HG02678 (cell line): Measurements from ENCODE around the gene SH2B3.

ENCODE experiments used
- ATAC-seq: cut with Tn5 transposase; IDR thresholded peaks from one replicate; pipeline ENCODE4 v1.9.1; 2021; ENCODE audit warnings: mild to moderate bottlenecking, moderate library complexity; ENCODE audit not compliant: unreplicated experiment

SH2B3 gene

DNA sequence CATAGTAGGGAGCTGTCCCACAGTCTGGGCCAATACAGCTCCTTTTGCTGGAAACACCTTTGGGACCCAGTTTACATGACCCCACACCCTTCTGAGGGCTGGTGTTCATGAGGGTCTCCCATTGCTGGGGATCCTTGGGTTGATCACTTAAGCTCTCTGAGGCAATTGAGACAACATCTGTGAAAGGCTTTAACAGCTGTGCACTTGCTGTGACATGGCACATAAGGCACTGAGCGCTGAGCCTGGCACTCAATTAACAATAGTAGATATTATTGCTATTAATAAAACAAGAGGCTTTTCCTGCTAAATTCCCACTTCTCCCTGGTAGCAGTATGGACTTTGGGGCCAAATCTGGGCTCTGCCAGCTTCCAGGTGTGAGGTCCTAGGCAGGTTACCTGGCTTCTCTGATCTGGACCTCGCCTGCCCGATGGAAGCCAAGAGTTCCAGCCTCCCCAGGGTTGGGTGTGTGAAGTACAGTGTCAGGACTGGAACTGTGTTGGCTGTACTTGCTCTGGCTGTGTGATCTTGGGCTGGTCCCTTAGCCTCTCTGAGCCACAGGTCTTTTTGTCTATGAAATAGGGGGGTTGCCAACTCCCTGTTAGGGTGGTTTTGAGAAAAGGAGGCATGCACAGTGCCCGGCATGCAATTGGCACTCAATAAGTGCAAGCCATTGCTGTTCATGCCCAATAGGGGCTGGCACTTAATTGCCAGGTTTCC lies 3.1 kb downstream of the SH2B3 start:
- no peak for ATAC-seq

DNA sequence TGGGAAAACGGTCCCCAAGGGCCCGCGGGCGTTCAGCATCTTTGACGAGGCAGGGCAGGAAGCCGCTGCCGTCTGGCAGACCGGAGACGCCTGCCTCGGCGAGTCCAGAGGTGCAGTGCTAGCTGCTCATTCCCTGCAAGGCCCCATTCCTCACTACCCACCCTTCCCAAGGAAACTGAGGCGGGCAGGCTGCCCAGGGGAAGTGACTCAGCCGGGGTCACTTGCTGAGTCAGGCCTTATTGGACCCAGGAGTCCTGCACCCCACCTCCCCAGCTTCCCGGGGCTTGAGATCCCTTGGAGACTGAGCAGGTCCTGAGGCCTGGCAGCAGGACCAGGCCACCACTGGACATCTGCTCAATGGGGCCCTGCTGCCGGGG lies 3.7 kb downstream of the SH2B3 start:
- ATAC-seq = no peak

DNA sequence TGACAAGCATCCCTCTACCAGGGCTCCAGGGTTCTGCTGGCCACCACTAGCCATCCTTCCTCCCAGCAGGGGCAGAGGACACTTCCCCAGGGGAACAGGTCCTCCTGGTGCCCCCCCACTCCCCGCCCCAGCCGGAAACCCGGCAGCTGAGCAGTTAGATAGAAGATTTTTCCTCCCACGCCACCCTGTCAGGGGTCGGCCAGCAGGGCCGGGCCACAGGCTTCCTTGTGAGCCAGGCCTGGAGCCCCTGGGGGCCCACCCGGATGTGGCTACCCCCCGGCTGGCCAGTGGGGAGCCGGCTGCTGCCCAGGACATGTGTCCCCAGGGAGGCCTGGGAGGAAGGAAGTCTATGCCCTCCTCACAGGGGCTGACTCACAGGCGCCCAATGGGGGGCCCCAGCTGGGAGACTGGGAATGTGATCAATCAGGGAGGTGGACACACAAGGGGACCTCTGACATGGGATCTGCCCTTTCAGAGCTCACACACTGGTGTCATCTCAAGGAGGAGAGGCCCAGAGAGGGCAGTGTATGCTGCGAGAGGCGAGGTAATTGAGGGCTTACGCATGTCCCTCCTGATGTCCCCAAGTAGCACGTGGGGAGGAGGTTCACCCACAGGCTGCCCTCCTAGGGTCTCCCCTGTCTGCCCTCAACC lies 4.2 kb downstream of the SH2B3 start:
- ATAC-seq = no peak

DNA sequence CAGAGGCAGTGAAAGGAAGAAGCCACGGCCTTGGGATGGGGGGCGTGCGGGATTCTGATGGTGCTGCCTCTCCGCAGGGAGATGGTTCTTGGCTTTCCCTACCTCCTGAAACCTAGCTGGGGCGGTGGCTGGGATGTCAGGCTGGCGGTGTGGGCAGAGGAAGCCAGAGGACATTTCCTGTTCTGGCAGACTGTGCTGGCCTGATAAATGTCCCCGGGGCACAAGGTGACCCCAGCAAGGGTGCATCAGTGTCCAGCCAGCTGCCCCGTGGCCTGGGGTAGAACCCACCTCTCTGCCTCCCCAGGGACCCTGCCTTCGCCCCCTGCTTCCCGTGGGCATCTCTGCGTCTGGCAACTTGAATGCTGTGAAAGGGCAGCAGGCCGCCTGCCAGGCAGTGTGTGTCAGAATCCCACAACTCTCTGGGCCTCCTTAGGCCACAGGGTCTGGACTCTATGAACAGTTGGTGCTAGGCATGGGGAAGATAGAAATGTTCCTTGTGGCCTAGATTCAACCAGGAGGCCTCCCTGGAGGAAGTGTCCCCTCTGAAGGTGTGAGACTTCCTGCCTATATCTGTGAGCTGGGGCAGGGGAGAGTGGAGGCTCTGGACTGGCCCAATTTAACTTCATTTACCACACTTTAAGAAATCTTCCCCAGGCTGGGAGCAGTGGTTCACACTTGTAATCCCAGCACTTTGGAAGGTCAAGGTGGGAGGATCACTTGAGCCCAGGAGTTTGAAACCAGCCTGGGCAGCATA lies 4.9 kb downstream of the SH2B3 start:
- no peak for ATAC-seq

DNA sequence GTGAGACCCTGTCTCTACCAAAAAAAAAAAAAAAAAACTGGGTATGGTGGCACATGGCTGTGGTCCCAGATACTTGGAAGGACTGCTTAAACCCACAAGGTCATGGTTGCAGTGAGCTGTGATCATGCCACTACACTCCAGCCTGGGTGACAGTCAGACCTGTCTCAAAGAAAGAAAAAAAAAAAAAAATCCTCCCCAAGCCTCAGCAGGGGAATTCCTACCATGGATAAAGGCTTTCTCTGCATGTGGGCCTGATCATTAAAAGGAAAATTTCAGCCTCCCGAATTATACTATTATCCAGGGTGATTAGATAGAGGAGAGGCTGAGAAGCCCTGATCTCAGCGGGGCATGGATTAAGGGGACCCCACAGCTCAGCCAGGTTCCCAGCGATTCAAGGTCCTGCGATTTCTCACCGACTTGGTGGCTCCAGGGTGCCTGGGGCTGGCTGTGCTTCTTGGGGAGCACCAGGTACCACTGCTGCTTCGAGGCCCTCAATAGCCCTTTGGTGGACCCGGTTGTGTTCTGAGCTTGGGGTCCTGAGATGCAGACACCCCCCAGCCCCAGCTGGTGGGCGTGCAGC lies 5.6 kb downstream of the SH2B3 start:
- no peak for ATAC-seq

DNA sequence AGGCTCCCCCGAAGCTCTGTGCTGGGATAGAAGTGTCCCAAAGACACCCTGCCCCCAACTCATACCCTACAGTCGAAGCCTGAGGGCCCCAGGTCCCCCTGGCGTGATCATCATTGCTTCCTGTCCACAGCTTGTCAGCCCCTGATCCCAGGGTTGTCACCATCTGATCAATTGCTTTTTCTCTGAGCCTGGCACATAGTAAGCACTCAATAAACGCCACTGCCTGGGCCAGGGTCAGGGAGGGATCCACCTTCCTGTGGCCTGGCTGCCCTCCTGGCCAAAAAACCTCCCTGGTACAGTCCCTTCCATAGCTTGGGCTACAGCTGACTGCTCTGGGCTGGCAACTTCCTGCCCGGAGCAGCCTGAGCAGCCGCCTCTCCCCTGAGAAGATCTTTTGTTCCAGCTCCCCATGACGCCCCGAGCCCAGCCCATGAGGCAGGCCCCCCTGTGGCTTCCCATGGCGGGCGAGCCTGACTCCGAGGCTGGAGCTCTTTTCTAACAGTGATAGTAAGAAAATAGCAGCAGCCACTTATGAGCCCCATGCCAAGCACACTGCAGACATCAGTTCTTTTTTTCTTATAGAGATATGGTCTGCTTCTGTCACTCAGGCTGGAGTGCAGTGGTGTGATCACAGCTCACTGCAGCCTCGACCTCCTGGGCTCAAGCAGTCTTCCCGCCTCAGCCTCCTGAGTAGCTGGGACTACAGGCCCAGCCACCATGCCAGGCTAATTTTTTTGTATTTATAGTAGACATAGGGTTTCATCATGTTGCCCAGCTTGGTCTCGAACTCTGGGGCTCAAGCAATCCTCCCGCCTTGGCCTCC lies 6.5 kb downstream of the SH2B3 start:
- no peak for ATAC-seq

DNA sequence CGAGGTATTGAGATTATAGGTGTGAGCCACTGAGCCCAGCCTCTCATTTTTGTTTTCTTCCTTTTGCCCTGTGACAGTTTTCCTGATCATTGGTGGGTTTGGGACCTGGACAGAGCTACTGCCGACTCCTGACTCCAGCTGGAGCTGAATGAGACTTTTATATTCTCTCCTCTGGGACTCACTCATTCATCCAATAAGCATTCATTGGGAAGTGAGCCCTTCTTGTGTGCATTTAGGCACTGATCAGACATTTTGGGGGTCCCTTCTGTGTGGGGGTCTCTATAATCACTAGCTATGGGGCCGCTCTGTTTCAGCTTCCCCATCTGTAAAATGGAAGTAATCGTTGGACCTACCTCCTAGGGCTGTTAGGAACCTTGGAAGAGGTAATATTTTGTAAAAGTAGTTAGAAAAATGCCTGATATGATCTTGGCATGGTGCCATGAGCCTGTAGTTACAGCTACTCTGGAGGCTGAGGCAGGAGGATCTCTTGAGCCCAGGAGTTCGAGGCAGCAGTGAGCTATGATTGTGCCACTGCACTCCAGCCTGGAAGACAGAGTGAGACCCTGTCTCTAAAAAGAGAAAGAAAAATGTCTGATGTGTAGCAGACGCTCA lies 7.2 kb downstream of the SH2B3 start:
- no peak for ATAC-seq

DNA sequence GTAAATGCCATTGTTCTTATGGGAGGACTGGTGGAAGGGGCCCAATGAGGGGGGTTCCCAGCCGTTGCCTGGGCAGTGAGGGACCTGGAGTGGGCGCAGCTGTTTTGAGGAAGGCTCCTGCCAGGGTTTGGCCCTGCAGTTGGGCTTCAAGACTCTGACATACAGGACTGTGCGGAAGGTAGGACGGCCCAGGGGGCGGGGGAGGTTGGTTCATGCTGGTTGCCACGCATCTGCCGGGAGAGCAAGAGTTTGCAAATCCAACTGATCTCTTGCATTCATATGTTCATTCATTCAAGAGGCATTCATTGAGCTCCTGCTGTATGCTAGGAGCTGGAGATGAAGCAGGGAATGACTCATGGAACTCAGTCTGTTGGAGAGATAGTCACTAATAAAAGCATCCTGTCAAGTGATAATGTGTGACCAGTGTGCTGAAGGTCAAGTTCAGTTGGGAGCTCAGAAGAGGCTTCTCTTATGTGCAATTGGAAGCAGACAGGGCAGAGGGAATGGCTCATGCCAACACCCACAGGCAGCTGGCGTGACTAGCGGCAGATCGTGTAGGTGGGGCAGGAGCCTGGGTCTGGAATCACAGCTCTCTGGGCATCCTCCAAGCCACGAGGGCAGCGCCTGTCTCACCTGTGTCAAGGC lies 7.8 kb downstream of the SH2B3 start:
- no peak for ATAC-seq

DNA sequence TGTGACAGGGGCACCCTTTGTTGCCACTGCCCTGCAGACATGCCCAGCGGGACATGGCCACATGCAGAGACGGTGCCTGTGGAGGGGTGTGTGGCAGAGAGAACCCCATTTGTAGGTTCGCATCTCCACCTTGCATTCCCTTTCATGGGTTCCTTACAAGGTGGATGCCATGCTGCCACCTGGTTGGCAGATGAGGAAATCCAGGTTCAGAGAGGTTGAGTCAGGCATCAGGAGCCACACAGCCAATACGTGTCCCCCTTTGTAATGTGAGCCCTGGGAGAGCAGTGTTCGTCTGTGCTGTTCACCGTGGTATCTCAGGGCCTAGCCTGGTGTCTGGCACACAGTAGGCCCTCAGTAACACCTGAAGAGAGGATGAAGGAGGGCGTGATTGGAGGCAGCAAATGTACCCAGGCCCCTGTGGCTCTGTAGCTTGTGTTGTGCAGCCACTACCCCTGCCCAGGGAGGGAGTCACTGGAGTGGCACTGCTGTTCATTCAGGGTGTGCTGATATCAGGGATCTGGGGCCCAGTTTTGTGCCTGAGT lies 9.1 kb downstream of the SH2B3 start:
- ATAC-seq = no peak

DNA sequence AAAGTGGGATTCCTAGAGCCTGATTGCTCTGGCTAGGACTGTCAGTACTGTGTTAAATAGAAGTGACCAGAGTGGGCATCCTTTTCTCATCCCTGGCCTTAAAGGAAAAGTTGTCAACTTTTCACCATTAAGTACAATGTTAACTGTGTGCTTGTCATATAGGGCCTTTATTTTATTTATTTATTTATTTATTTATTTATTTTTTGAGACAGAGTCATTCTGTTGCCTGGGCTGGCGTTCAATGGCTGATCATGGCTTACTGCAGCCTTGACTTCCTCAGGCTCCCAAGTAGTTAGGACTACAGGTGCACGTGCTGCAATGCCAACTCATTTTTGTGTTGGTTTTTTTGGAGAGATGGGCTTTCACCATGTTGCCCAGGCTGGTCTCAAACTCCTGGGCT lies 11.6 kb downstream of the SH2B3 start:
- ATAC-seq = no peak

DNA sequence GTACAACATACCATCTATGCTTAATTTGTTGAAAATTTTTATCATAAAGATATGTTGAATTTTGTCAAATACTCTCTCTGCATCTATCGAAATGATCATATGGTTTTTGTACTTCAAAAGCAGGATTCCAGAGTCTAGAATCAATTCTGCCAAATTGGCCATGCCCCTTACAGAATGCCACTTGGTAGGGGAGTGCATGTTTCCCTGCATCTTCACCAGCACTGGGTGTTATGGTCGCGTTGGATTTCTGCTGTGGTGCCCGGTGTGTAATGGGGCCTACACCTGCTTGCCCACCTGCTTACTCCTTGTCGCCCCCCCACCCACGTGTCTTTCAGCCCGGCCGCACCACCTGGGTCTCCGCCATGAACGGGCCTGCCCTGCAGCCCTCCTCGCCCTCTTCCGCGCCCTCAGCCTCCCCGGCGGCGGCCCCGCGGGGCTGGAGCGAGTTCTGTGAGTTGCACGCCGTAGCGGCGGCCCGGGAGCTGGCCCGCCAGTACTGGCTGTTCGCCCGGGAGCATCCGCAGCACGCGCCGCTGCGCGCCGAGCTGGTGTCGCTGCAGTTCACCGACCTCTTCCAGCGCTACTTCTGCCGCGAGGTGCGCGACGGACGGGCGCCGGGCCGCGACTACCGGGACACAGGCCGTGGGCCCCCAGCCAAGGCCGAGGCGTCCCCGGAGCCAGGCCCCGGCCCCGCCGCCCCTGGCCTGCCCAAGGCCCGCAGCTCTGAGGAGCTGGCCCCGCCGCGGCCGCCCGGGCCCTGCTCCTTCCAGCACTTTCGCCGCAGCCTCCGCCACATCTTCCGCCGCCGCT lies 12.3 kb downstream of the SH2B3 start:
- ATAC-seq = no peak

DNA sequence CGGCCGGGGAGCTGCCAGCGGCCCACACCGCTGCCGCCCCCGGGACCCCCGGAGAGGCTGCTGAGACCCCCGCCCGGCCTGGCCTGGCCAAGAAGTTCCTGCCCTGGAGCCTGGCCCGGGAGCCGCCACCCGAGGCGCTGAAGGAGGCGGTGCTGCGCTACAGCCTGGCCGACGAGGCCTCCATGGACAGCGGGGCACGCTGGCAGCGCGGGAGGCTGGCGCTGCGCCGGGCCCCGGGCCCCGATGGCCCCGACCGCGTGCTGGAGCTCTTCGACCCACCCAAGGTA lies 12.8 kb downstream of the SH2B3 start:
- no peak for ATAC-seq

DNA sequence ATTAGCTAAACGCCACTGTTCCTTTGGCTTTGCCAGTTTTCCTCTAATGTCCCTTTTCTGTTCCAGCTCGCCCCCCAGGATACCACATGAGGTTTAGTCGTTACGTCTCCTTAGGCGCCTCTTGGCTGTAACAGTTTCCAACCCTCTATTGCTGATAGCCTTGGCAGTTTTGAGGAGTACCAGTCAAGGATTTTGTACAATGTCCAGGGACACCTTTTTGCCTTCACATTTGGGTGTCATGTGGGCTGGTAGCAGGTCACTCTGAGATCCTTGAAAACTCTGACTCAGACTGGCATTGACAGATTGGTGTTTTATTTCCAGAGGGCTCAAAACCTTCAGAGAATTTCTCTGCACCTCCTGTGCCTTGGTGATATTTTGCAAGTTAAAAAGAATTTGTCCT lies 14.1 kb downstream of the SH2B3 start:
- ATAC-seq = no peak

DNA sequence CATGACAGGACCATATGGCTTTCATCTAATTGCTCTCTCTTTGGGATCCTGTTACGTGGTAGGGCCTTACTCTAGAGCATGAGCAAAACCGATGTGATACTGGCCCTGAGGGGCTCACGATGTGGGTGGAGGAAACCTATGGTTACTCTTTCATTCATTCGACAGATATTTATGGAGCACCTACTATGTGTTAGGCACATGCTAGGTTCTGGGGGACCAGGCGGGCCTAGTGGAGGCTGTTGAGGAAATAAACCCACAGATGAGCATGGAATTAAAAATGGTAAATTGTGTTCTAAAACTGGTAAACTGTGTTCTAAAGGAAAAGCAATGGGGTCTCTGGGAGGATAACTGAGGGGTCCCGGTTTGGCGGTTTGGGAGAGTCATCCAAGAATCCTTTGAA lies 14.8 kb downstream of the SH2B3 start:
- no peak for ATAC-seq

DNA sequence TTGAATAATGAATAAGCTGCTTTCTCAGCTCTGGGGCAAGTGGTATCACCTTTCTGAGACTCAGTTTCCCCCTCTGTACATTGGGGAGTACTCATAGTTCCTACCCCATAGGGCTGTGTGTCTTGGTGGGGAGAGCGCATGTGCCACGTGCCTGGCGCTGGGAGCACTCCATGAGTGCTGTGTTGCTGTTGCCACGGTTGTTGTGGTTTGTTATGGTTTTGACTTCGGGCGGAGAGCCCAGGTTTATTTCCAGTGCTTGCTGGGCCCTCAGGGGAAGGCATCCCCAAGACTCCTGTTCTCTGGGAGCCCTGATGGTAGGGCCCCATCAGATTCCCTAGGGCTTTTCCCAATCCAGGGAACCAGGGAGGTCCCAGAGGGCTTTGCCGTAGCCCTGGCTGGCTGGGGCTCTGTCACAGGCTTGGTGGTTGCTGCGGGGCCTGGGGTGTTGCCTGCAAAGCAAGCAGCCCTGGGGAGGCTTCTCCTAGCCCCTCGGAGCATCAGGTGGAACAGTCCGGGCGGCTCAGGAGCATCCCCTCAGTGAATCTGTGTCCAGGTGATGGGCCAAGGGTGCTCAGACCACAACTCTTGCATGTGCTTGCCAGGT lies 18.6 kb downstream of the SH2B3 start:
- no peak for ATAC-seq

DNA sequence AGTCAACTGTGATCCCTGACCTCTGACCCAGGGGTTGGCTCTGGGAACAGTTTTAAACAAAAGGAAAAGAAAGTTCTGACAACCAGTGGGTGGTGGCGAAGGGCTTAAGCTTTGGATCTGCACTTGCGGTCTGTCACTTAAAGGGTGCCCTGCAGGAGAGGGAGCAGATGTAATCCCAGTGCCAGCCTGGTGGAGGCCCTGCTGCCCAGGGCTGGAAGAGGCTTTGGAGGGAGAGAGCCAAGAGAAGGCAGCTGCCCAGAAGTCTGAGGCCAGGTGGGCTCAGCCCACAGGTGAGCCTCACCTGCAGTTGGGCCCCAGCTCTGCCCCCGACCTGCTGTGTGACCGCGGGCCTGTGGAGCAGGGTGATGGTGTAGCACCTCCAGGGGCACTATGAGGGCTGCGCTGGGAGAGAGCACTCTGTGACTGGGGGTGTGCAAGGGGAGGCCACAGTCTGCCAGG lies 19.1 kb downstream of the SH2B3 start:
- ATAC-seq = no peak

DNA sequence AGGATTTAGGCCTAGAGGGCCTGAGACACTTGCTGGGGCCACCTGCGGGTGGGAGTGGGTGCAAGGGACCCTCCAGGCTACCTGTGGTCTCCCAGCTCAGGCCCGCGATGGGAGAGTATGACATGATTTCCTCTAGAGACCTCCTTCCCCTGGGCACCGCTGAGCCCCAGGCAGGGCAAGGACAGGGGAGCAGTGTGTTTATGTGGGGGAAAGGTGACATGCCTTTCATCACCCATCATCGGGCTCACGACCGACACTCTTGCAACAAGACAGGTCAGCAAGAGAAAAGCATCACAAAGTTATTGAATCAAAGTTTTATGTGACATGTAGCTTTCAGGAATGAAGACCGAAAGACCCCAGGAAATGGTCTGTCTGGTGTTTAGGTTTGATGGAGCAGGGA lies 19.9 kb downstream of the SH2B3 start:
- ATAC-seq = no peak

DNA sequence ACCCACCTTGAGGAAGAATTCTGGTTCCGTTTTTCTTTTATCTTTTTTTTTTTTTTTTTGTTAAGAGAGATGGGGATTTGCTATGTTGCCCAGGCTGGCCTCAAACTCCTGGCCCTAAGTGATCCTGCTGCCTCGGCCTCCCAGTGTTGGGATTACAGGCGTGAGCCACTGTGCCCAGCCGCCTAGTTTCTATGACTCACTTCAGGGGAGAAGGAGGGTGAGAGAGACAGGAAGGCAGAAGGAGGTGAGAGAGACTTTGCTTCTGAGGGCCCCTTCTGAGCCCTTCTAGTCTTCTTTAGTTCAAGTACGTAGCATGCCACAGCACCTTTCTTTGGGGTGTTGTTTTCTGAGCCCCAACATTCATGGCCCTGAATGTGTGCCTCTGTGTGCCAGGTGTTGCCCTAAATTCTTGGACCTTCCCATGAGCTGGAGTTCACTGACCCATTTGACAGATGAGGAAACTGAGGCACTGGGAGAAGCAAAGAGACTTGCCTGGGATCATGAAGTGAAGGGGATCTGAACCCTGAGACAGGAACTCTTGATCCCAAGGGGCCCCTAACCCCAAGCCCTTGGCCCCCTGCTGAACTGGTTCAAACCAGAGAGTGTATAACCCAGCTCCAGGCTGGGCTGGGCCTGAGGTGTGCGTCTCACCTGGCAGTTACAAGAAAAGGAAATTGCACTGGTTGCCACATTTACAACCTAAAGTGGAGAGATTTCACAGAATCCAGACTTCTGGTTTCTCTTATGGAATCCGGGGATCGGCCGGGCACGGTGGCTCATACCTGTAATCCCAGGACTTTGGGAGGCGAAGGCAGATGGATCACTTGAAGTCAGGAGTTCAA lies 20.8 kb downstream of the SH2B3 start:
- no peak for ATAC-seq
